ENCODE results near the gene SGO2. TPM values are rescaled to one million over a fixed set of nuclear protein-coding genes. Genes with fewer than 3 reads are reported as not detected.

The SGO2 gene
- total and polyA plus RNA-seq, 2 of the 13 experiments (the other 11 are each of a cell fraction or from before 2014, with no cell fraction given) = 5.1 to 16.2 TPM

DNA sequence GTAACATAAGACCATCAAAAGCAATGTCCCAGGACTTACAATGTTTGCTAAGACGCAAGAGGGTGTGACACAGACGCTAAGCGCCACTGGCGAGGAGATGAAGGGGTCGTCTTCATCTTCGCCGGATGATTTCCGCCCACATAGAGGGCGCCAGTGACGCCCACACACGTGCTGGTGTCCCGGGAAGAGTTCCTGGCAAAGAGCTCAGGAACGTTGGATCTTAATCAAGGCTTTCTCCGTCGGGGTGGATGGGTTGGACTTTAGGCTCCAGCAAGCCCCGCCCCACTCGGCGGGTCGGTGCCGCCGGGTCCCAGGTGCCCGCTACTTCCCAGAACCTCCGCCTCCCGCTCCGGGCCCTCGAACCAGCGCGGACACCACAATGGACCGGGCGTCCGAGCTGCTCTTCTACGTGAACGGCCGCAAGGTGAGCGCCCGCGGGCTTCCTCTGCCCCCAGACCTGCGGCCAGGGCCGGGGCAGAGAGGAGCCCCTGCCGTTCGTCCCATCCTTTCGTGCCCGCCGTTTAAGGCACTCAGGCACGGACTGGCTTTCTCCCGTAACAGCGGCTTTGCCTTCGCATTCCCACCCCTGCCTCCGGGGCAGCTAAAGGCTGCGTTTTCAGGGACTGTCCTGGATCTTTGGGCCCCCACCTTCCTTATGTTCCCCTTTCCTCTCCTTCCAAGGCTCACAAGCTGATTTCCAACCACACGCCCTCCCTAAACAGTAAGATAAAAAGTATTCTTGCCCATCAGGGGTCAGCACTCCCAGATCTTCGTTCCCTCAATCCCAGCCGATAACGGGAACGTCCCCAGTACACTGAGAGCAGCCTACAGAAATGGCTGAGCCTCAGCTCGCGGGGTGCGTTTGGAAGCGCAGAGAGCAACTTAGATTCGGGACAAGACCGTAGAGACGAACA, 60.0 kb downstream of the SGO2 start, which contains the start of gene AOX1 (continued):
- TF ChIP-seq, protein P1, sequence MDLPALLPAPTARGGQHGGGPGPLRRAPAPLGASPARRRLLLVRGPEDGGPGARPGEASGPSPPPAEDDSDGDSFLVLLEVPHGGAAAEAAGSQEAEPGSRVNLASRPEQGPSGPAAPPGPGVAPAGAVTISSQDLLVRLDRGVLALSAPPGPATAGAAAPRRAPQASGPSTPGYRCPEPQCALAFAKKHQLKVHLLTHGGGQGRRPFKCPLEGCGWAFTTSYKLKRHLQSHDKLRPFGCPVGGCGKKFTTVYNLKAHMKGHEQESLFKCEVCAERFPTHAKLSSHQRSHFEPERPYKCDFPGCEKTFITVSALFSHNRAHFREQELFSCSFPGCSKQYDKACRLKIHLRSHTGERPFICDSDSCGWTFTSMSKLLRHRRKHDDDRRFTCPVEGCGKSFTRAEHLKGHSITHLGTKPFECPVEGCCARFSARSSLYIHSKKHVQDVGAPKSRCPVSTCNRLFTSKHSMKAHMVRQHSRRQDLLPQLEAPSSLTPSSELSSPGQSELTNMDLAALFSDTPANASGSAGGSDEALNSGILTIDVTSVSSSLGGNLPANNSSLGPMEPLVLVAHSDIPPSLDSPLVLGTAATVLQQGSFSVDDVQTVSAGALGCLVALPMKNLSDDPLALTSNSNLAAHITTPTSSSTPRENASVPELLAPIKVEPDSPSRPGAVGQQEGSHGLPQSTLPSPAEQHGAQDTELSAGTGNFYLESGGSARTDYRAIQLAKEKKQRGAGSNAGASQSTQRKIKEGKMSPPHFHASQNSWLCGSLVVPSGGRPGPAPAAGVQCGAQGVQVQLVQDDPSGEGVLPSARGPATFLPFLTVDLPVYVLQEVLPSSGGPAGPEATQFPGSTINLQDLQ (CRISPR knock-in tag; IDR thresholded peaks at IDR 0.05) = peak; percentile 22; the same call in 1 of the 2 replicates
- TF ChIP-seq, protein P2, sequence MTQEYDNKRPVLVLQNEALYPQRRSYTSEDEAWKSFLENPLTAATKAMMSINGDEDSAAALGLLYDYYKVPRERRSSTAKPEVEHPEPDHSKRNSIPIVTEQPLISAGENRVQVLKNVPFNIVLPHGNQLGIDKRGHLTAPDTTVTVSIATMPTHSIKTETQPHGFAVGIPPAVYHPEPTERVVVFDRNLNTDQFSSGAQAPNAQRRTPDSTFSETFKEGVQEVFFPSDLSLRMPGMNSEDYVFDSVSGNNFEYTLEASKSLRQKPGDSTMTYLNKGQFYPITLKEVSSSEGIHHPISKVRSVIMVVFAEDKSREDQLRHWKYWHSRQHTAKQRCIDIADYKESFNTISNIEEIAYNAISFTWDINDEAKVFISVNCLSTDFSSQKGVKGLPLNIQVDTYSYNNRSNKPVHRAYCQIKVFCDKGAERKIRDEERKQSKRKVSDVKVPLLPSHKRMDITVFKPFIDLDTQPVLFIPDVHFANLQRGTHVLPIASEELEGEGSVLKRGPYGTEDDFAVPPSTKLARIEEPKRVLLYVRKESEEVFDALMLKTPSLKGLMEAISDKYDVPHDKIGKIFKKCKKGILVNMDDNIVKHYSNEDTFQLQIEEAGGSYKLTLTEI (CRISPR knock-in tag; conservative IDR thresholded peaks at IDR 0.05) = no peak
- TF ChIP-seq, protein P3, sequence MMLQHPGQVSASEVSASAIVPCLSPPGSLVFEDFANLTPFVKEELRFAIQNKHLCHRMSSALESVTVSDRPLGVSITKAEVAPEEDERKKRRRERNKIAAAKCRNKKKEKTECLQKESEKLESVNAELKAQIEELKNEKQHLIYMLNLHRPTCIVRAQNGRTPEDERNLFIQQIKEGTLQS (CRISPR knock-in tag; IDR thresholded peaks at IDR 0.05) = no peak
- TF ChIP-seq ASH2L (IDR thresholded peaks at IDR 0.05; ENCODE audit: insufficient read length, low read depth, low read length) = no peak
- TF ChIP-seq, protein P4, sequence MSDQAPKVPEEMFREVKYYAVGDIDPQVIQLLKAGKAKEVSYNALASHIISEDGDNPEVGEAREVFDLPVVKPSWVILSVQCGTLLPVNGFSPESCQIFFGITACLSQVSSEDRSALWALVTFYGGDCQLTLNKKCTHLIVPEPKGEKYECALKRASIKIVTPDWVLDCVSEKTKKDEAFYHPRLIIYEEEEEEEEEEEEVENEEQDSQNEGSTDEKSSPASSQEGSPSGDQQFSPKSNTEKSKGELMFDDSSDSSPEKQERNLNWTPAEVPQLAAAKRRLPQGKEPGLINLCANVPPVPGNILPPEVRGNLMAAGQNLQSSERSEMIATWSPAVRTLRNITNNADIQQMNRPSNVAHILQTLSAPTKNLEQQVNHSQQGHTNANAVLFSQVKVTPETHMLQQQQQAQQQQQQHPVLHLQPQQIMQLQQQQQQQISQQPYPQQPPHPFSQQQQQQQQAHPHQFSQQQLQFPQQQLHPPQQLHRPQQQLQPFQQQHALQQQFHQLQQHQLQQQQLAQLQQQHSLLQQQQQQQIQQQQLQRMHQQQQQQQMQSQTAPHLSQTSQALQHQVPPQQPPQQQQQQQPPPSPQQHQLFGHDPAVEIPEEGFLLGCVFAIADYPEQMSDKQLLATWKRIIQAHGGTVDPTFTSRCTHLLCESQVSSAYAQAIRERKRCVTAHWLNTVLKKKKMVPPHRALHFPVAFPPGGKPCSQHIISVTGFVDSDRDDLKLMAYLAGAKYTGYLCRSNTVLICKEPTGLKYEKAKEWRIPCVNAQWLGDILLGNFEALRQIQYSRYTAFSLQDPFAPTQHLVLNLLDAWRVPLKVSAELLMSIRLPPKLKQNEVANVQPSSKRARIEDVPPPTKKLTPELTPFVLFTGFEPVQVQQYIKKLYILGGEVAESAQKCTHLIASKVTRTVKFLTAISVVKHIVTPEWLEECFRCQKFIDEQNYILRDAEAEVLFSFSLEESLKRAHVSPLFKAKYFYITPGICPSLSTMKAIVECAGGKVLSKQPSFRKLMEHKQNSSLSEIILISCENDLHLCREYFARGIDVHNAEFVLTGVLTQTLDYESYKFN (CRISPR knock-in tag; conservative IDR thresholded peaks at IDR 0.05) = peak; percentile 58; the same call in 1 of the 2 replicates
- TF ChIP-seq, protein P5, sequence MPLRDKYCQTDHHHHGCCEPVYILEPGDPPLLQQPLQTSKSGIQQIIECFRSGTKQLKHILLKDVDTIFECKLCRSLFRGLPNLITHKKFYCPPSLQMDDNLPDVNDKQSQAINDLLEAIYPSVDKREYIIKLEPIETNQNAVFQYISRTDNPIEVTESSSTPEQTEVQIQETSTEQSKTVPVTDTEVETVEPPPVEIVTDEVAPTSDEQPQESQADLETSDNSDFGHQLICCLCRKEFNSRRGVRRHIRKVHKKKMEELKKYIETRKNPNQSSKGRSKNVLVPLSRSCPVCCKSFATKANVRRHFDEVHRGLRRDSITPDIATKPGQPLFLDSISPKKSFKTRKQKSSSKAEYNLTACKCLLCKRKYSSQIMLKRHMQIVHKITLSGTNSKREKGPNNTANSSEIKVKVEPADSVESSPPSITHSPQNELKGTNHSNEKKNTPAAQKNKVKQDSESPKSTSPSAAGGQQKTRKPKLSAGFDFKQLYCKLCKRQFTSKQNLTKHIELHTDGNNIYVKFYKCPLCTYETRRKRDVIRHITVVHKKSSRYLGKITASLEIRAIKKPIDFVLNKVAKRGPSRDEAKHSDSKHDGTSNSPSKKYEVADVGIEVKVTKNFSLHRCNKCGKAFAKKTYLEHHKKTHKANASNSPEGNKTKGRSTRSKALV (CRISPR knock-in tag; IDR thresholded peaks at IDR 0.05) = peak; percentile 63; the same call in 1 of the 2 replicates
- 0 out of 2 replicates have a peak, but pooled peaks have one; percentile 63 for TF ChIP-seq ZFP90 (CRISPR knock-in tag; IDR thresholded peaks at IDR 0.05; ENCODE audit: borderline replicate concordance)
- no peak for TF ChIP-seq NPAS2 (CRISPR knock-in tag; IDR thresholded peaks at IDR 0.05; ENCODE audit: borderline replicate concordance)
- no peak; the same call in 1 of the 2 replicates for TF ChIP-seq JUN (CRISPR knock-in tag; IDR thresholded peaks at IDR 0.05)
- TF ChIP-seq, protein P6, sequence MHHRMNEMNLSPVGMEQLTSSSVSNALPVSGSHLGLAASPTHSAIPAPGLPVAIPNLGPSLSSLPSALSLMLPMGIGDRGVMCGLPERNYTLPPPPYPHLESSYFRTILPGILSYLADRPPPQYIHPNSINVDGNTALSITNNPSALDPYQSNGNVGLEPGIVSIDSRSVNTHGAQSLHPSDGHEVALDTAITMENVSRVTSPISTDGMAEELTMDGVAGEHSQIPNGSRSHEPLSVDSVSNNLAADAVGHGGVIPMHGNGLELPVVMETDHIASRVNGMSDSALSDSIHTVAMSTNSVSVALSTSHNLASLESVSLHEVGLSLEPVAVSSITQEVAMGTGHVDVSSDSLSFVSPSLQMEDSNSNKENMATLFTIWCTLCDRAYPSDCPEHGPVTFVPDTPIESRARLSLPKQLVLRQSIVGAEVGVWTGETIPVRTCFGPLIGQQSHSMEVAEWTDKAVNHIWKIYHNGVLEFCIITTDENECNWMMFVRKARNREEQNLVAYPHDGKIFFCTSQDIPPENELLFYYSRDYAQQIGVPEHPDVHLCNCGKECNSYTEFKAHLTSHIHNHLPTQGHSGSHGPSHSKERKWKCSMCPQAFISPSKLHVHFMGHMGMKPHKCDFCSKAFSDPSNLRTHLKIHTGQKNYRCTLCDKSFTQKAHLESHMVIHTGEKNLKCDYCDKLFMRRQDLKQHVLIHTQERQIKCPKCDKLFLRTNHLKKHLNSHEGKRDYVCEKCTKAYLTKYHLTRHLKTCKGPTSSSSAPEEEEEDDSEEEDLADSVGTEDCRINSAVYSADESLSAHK (CRISPR knock-in tag; IDR thresholded peaks at IDR 0.05; ENCODE audit: borderline replicate concordance) = no peak
- TF ChIP-seq ZNF264 (CRISPR knock-in tag; IDR thresholded peaks at IDR 0.05) = peak; percentile 64; the same call in 1 of the 2 replicates
- TF ChIP-seq SRF (IDR thresholded peaks at IDR 0.05; ENCODE audit: low read depth, low read length) = no peak

All from HepG2 (cell line).